GM12801 (cell line): ENCODE results near the gene SHISAL2A.

Experiments
- TF ChIP-seq, protein P1 (sequence below): IDR thresholded peaks from one replicate; pipeline ENCODE4 v1.5.1; 2011; ENCODE audit warnings: control low read depth; ENCODE audit not compliant: insufficient read length; ENCODE audit errors: extremely low read depth

The SHISAL2A gene

DNA sequence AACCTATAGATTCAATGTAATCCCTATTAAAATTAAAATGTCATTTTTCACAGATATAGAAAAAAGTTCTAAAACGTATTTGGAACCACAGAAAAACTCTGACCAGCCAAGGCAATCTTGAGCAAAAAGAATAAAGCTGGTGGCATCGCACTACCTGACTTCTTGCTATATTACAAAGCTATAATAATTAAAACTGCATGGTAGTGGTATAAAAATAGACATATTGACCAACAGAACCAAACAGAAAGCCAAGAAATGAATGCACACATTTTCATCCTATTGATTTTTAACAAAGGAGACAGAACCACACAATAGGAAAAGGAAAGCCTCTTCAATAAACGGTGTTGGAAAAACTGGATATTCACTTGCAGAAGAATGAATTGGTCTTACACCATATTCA, 9.2 kb upstream of the SHISAL2A start:
- TF ChIP-seq, protein P1, sequence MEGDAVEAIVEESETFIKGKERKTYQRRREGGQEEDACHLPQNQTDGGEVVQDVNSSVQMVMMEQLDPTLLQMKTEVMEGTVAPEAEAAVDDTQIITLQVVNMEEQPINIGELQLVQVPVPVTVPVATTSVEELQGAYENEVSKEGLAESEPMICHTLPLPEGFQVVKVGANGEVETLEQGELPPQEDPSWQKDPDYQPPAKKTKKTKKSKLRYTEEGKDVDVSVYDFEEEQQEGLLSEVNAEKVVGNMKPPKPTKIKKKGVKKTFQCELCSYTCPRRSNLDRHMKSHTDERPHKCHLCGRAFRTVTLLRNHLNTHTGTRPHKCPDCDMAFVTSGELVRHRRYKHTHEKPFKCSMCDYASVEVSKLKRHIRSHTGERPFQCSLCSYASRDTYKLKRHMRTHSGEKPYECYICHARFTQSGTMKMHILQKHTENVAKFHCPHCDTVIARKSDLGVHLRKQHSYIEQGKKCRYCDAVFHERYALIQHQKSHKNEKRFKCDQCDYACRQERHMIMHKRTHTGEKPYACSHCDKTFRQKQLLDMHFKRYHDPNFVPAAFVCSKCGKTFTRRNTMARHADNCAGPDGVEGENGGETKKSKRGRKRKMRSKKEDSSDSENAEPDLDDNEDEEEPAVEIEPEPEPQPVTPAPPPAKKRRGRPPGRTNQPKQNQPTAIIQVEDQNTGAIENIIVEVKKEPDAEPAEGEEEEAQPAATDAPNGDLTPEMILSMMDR = no peak

DNA sequence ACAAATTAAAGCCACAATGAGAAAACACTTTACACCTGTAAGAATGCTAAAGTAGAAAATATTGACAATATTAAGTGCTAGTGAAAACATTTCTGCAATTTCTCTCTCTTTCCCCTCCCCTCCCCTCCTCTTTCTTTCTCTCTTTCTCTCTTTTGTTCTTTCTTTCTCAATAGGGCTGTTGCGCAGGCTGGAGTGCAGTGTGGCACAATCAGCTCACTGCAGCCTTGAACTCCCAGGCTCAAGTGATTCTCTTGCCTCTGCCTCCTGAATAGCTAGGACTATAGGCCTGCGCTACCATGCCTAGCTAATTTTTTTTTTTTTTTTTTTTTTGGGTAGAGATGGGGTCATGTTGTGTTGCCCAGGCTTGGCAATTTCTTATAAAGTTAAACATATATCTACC, 5.9 kb upstream of the SHISAL2A start:
- TF ChIP-seq, protein P1 = no peak

DNA sequence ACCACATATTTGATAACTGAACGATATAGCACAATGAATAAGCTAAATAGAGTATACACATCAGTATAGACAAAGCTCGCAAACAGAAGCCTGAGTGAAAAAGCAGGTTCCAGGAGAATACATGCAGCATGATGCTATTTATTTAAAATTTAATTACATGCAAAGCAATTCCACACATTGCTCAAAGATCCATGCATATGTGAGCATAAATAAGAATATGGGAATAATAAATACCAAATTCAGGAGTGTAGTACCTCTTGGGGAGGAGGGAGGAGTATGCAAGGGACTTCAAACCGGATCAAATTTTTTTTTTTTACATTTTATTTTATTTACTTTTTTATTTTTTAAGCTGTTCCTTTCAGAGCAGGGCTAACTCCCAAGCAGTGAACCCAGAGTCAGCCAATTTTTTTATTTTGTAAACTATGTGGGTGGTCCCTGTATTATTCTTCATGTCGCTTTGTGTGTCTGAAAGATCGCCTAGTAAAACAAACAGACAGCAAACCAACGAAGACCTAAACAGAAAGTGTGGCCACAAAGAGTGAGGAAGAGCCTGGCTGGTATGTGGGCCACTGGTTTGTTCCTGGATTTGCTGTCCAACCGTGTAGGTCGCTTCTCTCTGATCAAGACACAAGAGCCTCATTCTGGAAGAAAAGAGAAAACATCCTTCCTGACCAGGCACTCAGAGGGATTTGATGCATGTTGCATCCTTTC, 4.2 kb upstream of the SHISAL2A start:
- TF ChIP-seq, protein P1 = no peak

DNA sequence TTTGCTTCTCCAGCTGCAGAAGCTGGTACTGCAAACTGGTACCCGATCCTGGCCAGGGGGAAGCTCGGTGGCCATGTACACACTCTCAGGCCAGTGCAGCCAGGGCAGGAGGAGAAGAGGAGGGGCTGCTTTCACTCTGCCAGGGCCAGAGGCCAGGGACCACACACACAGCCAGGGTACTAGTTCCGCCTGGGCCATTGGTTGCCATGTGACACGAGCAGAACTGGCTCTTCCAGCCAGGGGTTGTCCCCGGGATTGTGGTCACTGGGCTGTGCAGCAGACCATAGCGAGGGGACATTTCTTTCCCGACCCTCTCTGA, 3.7 kb upstream of the SHISAL2A start:
- TF ChIP-seq, protein P1 = no peak

DNA sequence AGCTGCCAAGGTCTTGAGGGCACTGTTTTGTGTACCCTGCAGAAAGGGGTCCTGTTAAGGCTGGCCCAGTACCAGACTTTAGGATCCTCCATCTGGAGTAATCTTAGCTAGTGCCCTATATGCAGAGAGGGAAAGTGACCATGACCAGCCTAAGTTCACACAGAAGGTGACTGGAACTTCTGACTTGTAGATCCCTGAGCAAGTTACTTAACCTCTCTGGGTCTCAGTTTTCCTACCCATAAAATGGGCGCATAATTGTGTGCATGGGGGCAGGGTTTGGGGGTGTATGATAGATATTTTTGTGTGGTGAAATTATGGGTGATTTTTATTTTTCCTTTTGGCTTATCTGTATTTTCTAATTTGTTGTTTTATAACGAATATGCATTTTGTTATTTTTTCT, 3.3 kb upstream of the SHISAL2A start:
- TF ChIP-seq, protein P1 = no peak

DNA sequence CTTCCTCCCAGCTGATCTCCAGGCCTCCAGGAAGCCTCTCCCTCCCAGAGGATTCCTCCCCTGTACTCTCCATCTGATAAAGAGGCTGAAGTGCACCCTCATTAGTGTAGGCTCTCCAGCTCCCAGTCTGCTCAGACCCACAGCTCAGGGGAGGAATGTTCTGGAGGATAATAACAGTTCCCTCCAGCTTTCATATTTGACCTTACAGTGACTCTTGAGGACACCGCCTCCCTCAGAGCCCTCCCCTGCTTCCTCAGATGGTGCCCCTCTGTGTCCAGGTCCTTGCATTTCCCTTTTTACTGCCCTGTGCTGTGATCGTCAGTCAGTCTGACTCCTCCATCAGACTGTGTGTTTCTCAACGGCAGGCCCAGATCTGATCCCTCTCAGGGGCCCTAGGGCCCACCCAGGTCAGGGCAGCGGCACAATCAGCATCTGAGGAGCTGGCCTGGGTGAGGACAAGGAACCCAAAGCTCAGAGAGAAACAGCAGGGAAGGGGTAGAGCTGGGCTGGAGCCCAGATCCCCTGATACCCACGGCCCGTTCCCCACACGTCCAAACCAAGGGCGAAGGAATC, 1.1 kb upstream of the SHISAL2A start:
- TF ChIP-seq, protein P1 = no peak

DNA sequence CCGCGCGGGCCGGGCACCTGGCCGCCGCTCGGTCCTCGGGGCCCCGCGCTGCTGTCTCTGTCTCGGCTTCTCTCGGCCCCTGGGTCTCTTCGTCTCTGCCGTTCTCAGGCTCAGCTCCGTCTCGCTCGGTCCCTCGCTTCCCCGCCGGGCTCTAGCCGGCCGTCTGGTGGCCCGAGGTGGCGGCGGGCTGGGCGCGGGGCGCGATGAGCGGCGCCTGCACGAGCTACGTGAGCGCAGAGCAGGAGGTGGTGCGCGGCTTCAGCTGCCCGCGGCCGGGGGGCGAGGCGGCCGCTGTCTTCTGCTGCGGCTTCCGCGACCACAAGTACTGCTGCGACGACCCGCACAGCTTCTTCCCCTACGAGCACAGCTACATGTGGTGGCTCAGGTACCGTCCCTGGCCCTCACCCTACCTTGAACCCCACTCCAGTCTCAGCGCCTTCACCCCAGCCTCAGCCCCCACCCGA, 355 bp downstream of the SHISAL2A start:
- TF ChIP-seq, protein P1 = no peak
